ENCODE data around the gene CAMTA1. TPM values are rescaled to one million over a fixed set of nuclear protein-coding genes. Genes with fewer than 3 reads are reported as not detected.

CAMTA1 gene
- total and polyA plus RNA-seq, 8 donors = 13.0 to 54.2 (median 23.6) TPM

DNA sequence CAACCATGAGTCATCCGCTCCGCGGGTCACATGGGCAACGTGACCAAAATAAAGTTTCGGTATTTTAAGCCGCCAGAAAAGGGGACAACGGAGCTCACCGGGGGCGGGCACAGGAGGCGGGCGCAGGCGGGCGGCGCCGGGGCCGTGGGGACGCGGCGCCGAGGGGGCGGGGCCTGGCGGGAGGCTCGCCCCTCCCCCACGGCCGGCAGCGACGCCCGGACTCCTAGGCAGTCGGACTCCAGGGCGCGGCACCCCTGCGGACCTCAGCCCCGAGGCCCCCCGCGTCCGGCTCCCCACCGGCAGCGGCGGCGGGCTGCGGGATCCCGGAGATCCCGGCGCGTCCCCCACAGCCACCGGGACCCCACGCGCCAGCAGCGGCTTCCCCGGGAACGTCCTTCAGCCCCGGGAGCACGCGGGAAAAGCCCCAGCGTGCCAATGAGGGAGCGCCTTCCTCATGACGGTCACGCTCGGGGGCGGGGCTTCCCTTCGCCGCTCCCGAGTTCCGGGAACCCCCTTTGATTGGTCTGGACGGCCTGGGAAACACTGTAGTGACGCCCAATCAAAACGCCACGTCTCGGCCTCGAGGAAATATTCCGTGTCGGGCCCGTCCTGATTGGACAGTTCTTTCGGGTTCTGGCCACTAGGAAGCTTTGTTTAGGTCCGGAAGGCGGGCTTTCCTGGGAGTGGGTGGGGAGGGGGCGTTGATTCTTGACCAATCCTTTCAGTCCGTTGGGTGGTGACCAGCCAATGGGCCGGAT, 515 bp upstream of the CAMTA1 start:
- Histone ChIP-seq H3K27me3 (no peaks in the 10 kb centered on the region), H3K4me1 (peaks cover 4 to 10% (median 4%) of the 10 kb centered on the region in 3 donors), H3K36me3 (no peaks in the 10 kb centered on the region), H3K27ac (peak overlapping the region; percentile 97 to 99 (median 98)), H3K9me3 (no peaks in the 10 kb centered on the region), H3K4me3 (peak overlapping the region; percentile 68 to 95 (median 80))
- FAIRE-seq (peak; percentile 98), DNase-seq (peak; percentile 98 to 100 (median 100)), ATAC-seq (peak; percentile 86 to 95 (median 89))
- intact Hi-C loops (cut with DNase I) = no loop called here
- TF ChIP-seq, protein P1, sequence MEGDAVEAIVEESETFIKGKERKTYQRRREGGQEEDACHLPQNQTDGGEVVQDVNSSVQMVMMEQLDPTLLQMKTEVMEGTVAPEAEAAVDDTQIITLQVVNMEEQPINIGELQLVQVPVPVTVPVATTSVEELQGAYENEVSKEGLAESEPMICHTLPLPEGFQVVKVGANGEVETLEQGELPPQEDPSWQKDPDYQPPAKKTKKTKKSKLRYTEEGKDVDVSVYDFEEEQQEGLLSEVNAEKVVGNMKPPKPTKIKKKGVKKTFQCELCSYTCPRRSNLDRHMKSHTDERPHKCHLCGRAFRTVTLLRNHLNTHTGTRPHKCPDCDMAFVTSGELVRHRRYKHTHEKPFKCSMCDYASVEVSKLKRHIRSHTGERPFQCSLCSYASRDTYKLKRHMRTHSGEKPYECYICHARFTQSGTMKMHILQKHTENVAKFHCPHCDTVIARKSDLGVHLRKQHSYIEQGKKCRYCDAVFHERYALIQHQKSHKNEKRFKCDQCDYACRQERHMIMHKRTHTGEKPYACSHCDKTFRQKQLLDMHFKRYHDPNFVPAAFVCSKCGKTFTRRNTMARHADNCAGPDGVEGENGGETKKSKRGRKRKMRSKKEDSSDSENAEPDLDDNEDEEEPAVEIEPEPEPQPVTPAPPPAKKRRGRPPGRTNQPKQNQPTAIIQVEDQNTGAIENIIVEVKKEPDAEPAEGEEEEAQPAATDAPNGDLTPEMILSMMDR (IDR thresholded peaks at IDR 0.05) = no peak
- WGBS, 2 donors = 1% methylated on average over 58 to 79 of the region's 79 CpGs

GRCh38 chr1:6785728-6786505, 663 bp downstream of the CAMTA1 start:
- FAIRE-seq (no peak), ATAC-seq (peak in 1 of 4 donors; percentile 3), DNase-seq (peak; percentile 29 to 80 (median 61))
- Histone ChIP-seq H3K9me3 (no peaks in the 10 kb centered on the region), H3K27ac (peak overlapping the region in 2 of 4 donors; percentile 39 to 41), H3K27me3 (no peaks in the 10 kb centered on the region), H3K4me3 (peak overlapping the region; percentile 77 to 92 (median 88)), H3K36me3 (no peaks in the 10 kb centered on the region), H3K4me1 (peaks cover 4 to 10% (median 4%) of the 10 kb centered on the region in 3 donors)
- intact Hi-C loops (cut with DNase I) = no loop called here
- TF ChIP-seq, protein P1 (IDR thresholded peaks at IDR 0.05) = no peak
- 1% methylated on average over 39 to 78 of the region's 78 CpGs for WGBS, 2 donors

DNA sequence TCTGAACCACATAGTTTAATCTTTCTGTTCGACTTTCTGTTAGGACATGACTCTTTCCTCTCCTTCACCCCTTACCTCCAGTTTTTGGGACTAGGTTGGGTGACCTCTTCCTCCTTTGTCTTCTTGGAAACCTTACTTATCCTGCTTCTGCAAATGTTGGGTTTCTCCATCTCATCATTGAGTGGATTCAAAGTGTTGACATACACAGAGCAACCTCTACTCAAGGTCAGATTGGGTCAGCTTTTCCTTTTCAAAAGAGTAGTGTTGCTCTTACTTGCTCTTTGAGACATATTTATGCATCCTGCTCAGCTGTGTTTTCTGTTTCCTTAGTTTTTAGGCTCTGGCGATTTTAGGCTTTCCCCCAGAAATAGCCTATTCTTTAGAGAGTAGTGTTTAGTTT, 3.7 kb downstream of the CAMTA1 start:
- Histone ChIP-seq H3K4me1 (peaks cover 0 to 10% (median 4%) of the 10 kb centered on the region in 3 donors), H3K4me3 (no peak overlapping the region), H3K36me3 (no peaks in the 10 kb centered on the region), H3K27ac (no peak overlapping the region), H3K27me3 (no peaks in the 10 kb centered on the region), H3K9me3 (no peaks in the 10 kb centered on the region)
- intact Hi-C loops (cut with DNase I) = no loop called here
- TF ChIP-seq, protein P1 (IDR thresholded peaks at IDR 0.05) = no peak
- DNase-seq = no peak
- ATAC-seq = no peak
- WGBS, 2 donors = 77 to 81% methylated on average over 2 of the region's 2 CpGs
- FAIRE-seq = no peak

DNA sequence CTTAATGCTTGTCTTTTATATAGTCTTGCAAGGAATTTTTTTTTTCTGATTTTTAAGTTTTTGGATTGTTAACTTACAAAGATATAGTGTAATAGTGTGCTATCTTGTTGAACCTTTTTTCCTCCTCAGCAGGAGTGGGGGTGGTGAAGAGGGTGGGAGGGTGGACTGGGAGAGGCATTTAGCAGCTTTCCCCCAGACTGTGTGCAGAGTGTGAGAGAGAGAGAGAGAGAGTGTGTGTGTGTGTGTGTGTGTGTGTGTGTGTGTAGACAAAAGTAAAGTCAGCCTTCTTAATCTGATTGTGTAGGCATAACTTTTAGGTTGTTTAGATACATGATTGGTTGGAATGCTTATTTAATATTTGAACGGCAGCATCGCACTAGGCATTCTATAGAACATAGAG, 4.9 kb downstream of the CAMTA1 start:
- FAIRE-seq (no peak), DNase-seq (no peak), ATAC-seq (no peak)
- H3K27ac ChIP-seq = no peak overlapping the region
- intact Hi-C loops (cut with DNase I) = loop anchor here in 2 of 3 donors (5.0 to 10.0 kb wide), 2 partner anchors 102 to 105 kb away; no protein-coding TSS in a partner anchor
- H3K4me3 ChIP-seq = no peak overlapping the region
- H3K4me1 ChIP-seq = peaks cover under 1 to 14% (median 4%) of the 10 kb centered on the region in 3 donors
- TF ChIP-seq, protein P1 (IDR thresholded peaks at IDR 0.05) = no peak
- H3K9me3 ChIP-seq = no peaks in the 10 kb centered on the region
- no peaks in the 10 kb centered on the region for H3K36me3 ChIP-seq
- no peaks in the 10 kb centered on the region for H3K27me3 ChIP-seq
- 81 to 85% methylated on average over 2 of the region's 2 CpGs for WGBS, 2 donors
